GM18520 (cell line): Measurements from ENCODE around the gene GMPPA.

ENCODE experiments used
- ATAC-seq: cut with Tn5 transposase; IDR thresholded peaks from one replicate; pipeline ENCODE4 v1.9.1; 2021; ENCODE audit not compliant: unreplicated experiment

Gene GMPPA

GRCh38 chr2:219537657-219538488 lies 39.2 kb downstream of the GMPPA start:
- ATAC-seq, result no peak

GRCh38 chr2:219538504-219538951 lies 39.8 kb downstream of the GMPPA start:
- no peak for ATAC-seq

GRCh38 chr2:219538956-219539788 lies 40.5 kb downstream of the GMPPA start:
- no peak for ATAC-seq

DNA sequence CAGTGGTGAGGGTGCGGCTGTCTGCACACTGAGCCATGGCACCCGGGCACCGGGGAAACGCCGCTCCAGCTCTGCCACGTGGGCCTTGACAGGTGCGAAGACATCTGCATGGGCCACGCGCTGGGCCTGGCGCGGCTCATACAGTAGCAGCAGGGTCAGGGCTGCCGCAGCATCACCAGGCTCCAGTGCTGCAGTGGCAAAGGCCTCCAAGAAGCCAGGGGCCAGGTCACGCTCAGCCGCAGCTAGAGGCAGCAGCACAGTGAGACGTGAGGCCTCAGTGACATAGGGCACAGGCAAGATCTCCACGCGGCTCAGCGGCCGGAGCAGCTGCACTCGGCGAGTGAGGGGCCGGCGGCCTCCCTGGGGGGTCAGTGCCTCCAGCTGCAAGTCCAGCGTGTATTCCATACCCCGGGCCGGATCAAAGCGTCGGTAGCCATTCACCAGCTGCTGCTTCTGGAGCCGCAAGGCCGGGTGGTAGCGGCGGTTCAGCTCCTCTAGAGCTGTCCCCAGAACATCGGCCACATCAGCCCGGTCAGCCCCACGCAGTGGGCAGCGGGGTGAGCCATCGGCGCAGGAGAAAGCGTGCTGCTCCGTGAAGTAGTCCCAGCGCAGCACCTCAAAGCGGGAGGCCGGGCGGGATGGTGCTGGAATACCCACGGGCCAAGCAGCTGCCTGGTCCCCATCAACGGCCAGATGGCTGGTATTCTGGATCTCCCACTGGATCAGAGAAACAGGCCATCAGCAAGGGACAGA lies 41.4 kb downstream of the GMPPA start:
- no peak for ATAC-seq

DNA sequence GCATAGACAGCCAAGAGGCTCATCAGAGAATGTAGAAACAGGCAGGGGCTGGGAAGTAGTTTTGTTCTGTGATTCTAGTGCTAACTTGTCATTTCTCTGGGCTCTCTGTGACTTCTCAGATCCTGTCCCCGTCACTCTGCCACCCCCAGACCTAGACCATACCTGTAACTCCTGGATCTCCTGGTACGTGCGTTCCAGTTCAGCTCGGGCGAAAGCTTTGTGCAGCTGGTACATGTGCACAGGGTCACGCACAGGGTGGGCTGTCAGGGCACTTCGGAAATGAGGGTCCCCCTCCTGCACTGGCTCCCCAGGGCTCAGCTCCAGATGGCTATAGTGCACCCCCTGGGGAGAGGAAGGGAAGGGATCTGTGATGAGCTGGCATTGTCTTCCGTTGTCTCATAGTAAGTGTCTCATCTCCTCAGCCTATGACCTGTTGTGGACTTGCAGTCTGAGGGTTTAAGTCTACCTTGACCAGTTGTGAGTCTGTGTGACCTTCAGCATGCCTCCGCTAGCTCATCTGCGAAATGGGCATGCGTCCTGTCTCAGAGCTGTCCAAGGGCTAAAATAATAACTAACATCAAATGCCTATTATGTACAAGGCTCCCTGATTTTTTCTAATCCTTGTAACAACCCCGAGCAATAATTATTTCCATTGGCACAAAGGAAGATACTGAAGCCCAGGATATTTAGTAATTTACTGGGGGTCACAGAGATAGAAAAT lies 42.3 kb downstream of the GMPPA start:
- ATAC-seq, result no peak

DNA sequence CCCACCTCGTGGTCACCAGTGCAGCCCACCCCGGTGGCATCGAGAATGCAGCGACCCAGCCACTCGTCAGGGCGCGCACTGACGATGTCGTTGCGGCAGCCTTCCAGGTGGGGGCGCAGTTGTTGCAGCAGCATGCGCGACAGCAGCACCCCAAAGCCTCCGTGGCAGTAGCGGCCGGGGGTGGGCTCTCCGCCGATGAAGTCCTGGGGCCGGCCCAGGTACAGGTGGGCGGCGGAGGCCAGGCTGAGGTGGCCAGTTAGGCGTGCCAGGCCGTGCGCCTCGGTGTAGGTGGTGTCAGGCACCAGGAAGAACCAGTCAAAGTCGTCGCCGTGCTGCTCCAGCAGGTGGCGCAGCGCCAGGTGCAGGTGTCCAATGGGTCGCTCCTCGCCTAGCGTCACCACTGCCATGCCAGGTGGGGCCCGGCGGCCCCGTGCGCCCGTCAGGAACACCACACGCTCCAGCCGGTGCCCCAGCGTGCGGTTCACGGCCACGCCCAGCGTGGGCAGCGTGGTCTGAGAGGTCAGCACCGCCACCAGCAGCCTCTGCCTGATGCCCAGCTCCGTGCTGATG lies 43.0 kb downstream of the GMPPA start:
- ATAC-seq, result peak; percentile 38

- peak; percentile 21 for ATAC-seq
Observed at GRCh38 chr2:219542931-219543595, 44.4 kb downstream of the GMPPA start.

- ATAC-seq, result peak; percentile 63
Observed at GRCh38 chr2:219543596-219544358, 45.1 kb downstream of the GMPPA start, which contains the start of the genes CHPF and TMEM198. TSS of gene CHPF (minus strand) at chr2:219543809. CDS start at chr2:219543538, 271 bp downstream. TSS of gene TMEM198 (plus strand) at chr2:219544028. CDS start at chr2:219544728, 700 bp downstream.

DNA sequence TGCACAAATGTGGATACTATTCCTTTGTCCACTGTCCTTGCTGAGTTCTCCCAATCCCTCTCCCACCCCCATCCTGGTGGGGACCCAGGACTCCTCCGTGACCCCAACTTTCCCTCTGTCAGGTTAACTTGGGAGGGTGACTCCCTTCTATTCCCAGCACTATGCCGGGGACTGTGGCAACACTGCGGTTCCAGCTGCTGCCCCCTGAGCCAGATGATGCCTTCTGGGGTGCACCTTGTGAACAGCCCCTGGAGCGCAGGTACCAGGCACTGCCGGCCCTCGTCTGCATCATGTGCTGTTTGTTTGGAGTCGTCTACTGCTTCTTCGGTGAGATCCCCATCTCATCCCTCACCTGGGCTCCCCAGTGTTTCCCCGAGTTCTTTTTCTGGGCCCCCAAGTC lies 45.9 kb downstream of the GMPPA start:
- no peak for ATAC-seq

GRCh38 chr2:219545295-219545942 lies 46.7 kb downstream of the GMPPA start:
- no peak for ATAC-seq

DNA sequence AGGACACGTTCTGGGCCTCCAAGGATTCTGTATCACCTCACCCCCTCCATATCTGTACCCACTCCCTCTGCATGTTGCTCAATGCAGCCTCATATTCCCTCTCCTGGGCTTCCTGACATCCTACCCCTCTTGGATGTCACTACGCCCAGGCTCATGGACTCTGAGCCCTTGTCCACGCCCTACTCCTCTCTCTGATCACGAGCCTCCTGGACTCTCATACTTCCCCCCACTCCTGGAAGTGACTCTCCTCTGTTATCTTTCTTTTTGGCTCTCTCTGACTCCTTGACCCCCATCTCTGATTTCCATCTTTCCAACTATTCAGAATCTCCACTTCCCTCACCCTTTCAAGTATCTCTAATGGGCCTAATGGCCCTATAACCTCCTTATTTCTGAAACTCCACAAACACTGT lies 47.3 kb downstream of the GMPPA start:
- ATAC-seq, result no peak

GRCh38 chr2:219547621-219548020 lies 48.9 kb downstream of the GMPPA start:
- ATAC-seq, result no peak

- ATAC-seq, result no peak
Observed at GRCh38 chr2:219548990-219549389, 50.3 kb downstream of the GMPPA start.

GRCh38 chr2:219549619-219550018 lies 50.9 kb downstream of the GMPPA start:
- ATAC-seq, result no peak

DNA sequence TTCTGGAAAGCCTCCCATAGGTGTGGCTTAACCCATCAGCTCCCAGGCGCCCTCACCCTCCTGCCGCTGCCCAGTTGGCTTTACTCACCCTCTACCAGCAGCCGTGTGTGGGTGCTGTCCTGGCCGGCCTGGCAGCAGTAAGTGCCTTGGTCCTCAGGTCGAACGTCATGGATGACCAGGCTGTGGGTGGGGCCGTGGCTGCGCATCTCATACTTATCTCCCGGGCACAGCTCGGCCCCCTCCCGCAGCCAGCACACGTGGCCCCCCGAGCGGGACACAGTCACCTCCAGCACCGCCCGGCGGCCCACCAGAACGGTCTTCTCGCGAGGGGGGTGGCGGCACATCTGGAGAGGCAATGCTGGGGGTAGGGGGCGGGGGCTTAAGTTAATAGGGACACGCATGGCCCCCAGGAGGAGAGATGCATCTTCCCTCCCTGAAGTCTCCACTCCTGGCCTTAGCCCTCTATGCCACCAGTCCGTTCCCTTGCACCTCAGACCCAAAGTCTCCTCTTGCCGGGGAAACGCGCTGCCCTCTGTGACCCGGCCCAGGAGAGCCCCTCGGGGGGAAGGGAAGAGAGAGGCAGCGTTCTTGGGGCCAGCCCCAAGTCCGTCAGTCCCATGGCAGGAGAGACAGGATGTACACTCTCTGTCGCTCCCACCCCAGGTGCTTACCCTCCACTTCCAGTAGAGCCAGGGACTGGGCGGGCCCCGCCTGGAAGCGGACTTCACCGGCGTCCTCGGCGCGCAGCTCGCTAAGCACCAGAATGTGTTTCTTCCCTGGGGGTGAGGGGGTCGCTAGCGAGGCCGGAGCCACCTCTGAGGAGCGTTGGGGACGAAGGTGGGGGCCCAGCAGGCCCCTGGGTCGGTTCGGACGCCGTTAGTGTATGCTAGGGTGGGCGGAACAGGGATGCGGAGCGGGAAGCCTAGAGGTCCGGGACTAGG lies 53.0 kb downstream of the GMPPA start:
- no peak for ATAC-seq

GRCh38 chr2:219552382-219553167 lies 53.9 kb downstream of the GMPPA start:
- ATAC-seq, result peak; percentile 73

DNA sequence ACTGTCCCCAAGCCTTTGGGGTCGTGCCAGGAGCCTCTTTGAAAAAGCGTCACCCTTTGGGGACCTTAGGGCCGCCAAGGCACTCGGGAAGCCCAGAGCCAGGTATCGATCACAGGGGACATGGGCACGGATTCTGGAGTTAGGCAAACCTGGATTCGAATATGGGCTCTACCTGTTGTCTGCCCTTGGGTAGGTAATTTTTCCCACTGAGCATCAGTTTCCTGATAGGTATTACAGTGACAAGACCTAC lies 54.4 kb downstream of the GMPPA start:
- ATAC-seq, result no peak
